CD14-positive monocyte (primary cell): Measurements from ENCODE around the gene SMARCC1. TPM values are rescaled to one million over a fixed set of nuclear protein-coding genes. Genes with fewer than 3 reads are reported as not detected.

Experiments
- DNase-seq, 3 donors: peaks; one replicate each; pipeline ENCODE4 v3.0.0-alpha.2; 2011 to 2022
- H2AFZ ChIP-seq: 2 replicates; pipeline ENCODE4 v1.6.0; 2012; ENCODE audit warnings: mild to moderate bottlenecking, low read depth, low read length, inconsistent platforms; ENCODE audit not compliant: insufficient read depth, poor library complexity, severe bottlenecking
- H3K27ac ChIP-seq, 2 donors: 1 replicate in 1 of 2; 2 replicates in 1 of 2; pipeline ENCODE4 v1.5.1; 2012 to 2013; ENCODE audit warnings: low read length in 2 of 2, control low read depth in 1 of 2, inconsistent platforms in 1 of 2, low read depth in 1 of 2, mild to moderate bottlenecking in 1 of 2
- H3K27me3 ChIP-seq, 2 donors: one replicate each; pipeline versions ENCODE4 v1.6.0 to v1.6.1; 2011 to 2013; ENCODE audit warnings: low read length in 2 of 2; ENCODE audit not compliant: control insufficient read depth in 2 of 2, insufficient read depth in 2 of 2
- H3K36me3 ChIP-seq, 2 donors: replicated peaks in 1 of 2; 1 replicate in 1 of 2; 2 replicates in 1 of 2; pipeline versions ENCODE4 v1.5.1 to v1.6.1; 2012 to 2013; ENCODE audit warnings: low read length in 2 of 2, control low read depth in 1 of 2, inconsistent platforms in 1 of 2, mild to moderate bottlenecking in 1 of 2; ENCODE audit not compliant: insufficient read depth in 2 of 2, control insufficient read depth in 1 of 2
- H3K4me1 ChIP-seq, 2 donors: 1 replicate in 1 of 2; 2 replicates in 1 of 2; pipeline versions ENCODE4 v1.5.1 to v1.6.1; 2012 to 2013; ENCODE audit warnings: low read length in 2 of 2, control low read depth in 1 of 2, inconsistent platforms in 1 of 2, mild to moderate bottlenecking in 1 of 2, moderate library complexity in 1 of 2; ENCODE audit not compliant: insufficient read depth in 2 of 2, control insufficient read depth in 1 of 2
- H3K4me2 ChIP-seq: replicated peaks from 2 replicates; pipeline ENCODE3; 2012; ENCODE audit warnings: low read length, moderate library complexity, mild to moderate bottlenecking; ENCODE audit not compliant: poor library complexity, severe bottlenecking; ENCODE audit errors: extremely low read depth
- H3K4me3 ChIP-seq, 3 experiments: fragments of 200-600 bp in 1 of 3; sonication (generic) in 1 of 3; replicated peaks in 1 of 3; 1 replicate in 2 of 3; 2 replicates in 1 of 3; pipeline ENCODE4 v1.5.1; 2011 to 2013; ENCODE audit warnings: low read length in 3 of 3, mild to moderate bottlenecking in 3 of 3, control low read depth in 2 of 3, low read depth in 2 of 3, inconsistent platforms in 1 of 3, moderate library complexity in 1 of 3
- H3K79me2 ChIP-seq: 2 replicates; pipeline ENCODE4 v1.6.0; 2012; ENCODE audit warnings: mild to moderate bottlenecking, control low read depth, inconsistent platforms, low read length, moderate library complexity; ENCODE audit not compliant: insufficient read depth
- H3K9ac ChIP-seq: 2 replicates; pipeline ENCODE4 v1.6.0; 2017; ENCODE audit warnings: low read length, mild to moderate bottlenecking; ENCODE audit not compliant: insufficient read depth, poor library complexity, severe bottlenecking
- H3K9me3 ChIP-seq, 2 donors: replicated peaks in 1 of 2; 1 replicate in 1 of 2; 2 replicates in 1 of 2; pipeline versions ENCODE4 v1.5.1 to v1.6.1; 2012 to 2013; ENCODE audit warnings: low read length in 2 of 2, control low read depth in 1 of 2; ENCODE audit not compliant: control insufficient read depth in 1 of 2, insufficient read depth in 1 of 2
- H4K20me1 ChIP-seq: 2 replicates; pipeline ENCODE4 v1.6.0; 2012; ENCODE audit warnings: mild to moderate bottlenecking, low read length, control low read depth, moderate library complexity; ENCODE audit not compliant: insufficient read depth
- H3K27ac Mint-ChIP-seq, 7 donors: one replicate each; pipeline ENCODE4 v1.8.0; 2020; ENCODE audit warnings: mild to moderate bottlenecking in 7 of 7, mixed read lengths in 7 of 7, moderate library complexity in 6 of 7, inconsistent platforms in 2 of 7
- H3K27me3 Mint-ChIP-seq, 3 donors: one replicate each; pipeline ENCODE4 v1.8.0; 2021 to 2022; ENCODE audit warnings: low read depth in 3 of 3, mild to moderate bottlenecking in 3 of 3, mixed read lengths in 3 of 3, moderate library complexity in 3 of 3, inconsistent platforms in 1 of 3
- H3K36me3 Mint-ChIP-seq, 2 donors: one replicate each; pipeline ENCODE4 v1.8.0; 2020; ENCODE audit warnings: mixed read lengths in 2 of 2, inconsistent platforms in 1 of 2, mild to moderate bottlenecking in 1 of 2
- H3K4me1 Mint-ChIP-seq: one replicate; pipeline ENCODE4 v1.8.0; 2020; ENCODE audit warnings: mild to moderate bottlenecking, mixed read lengths
- H3K4me3 Mint-ChIP-seq, 2 donors: one replicate each; pipeline ENCODE4 v1.8.0; 2020; ENCODE audit warnings: mild to moderate bottlenecking in 2 of 2, mixed read lengths in 2 of 2, moderate library complexity in 1 of 2
- H3K9me3 Mint-ChIP-seq, 7 donors: one replicate each; pipeline ENCODE4 v1.8.0; 2020 to 2022; ENCODE audit warnings: mixed read lengths in 7 of 7, mild to moderate bottlenecking in 6 of 7, moderate library complexity in 6 of 7, inconsistent platforms in 2 of 7
- CTCF ChIP-seq: fragments of 200-600 bp; IDR thresholded peaks from one replicate; pipeline ENCODE4 v1.8.0; 2022; ENCODE audit warnings: antibody characterized with exemption, mild to moderate bottlenecking
- WGBS: methylation state at CpG from one replicate; pipeline ENCODE4 v1.1.5; 2013; ENCODE audit warnings: missing lambda C conversion rate; ENCODE audit not compliant: insufficient coverage; 5-methylcytosine and 5-hydroxymethylcytosine counted together
- intact Hi-C, 2 donors: fragments of 100-400 bp; cut with micrococcal nuclease; formaldehyde crosslinking; loops; one replicate each; pipeline versions ENCODE4 v1.15.0 to v1.15.1; 2023
- polyA plus RNA-seq, 3 donors: library from polyadenylated mRNA; depleted of rRNA in 1 of 3; unstranded in 2 of 3; stranded (reverse) in 1 of 3; fragments of 300-500 nt in 2 of 3; fragments of >200 nt in 1 of 3; fragmentation: Illumina TruSeq in 2 of 3; gene quantifications; 1 replicate in 2 of 3; 2 replicates in 1 of 3; pipeline ENCODE4 v1.2.3, GENCODE V29; 2012 to 2021

SMARCC1 gene
- polyA plus RNA-seq, 3 donors, result 8.8 to 33.5 (median 20.5) TPM

GRCh38 chr3:47772047-47772446 lies 9.6 kb downstream of the SMARCC1 start:
- H3K4me2 ChIP-seq, result no peak overlapping the region
- no peaks in the 10 kb centered on the region for H3K27me3 ChIP-seq
- no peak overlapping the region for H3K27ac ChIP-seq
- Mint-ChIP-seq H3K27me3 (no peaks in the 10 kb centered on the region), H3K4me3 (no peak overlapping the region), H3K27ac (peak overlapping the region in 2 of 7 donors; percentile 20 to 50), H3K36me3 (peaks cover 21 to 50% of the 10 kb centered on the region in 2 donors), H3K4me1 (peaks cover 3% of the 10 kb centered on the region), H3K9me3 (no peaks in the 10 kb centered on the region)
- H3K36me3 ChIP-seq, result peaks cover 19 to 48% of the 10 kb centered on the region in 2 donors
- no peak overlapping the region for H2AFZ ChIP-seq
- DNase-seq, result no peak
- H3K4me1 ChIP-seq, result no peaks in the 10 kb centered on the region
- no peak overlapping the region for H3K9ac ChIP-seq
- no peaks in the 10 kb centered on the region for H3K9me3 ChIP-seq
- intact Hi-C loops, result no loop called here
- no peak for TF ChIP-seq CTCF
- H4K20me1 ChIP-seq, result peaks cover 62% of the 10 kb centered on the region
- H3K4me3 ChIP-seq, result no peak overlapping the region
- peaks cover 92% of the 10 kb centered on the region for H3K79me2 ChIP-seq
- no CpG with 5 or more reads among the region's 8 CpGs for WGBS

GRCh38 chr3:47766186-47766585 lies 15.5 kb downstream of the SMARCC1 start:
- intact Hi-C loops, result no loop called here
- Histone ChIP-seq H4K20me1 (peaks cover 28% of the 10 kb centered on the region), H3K27ac (no peak overlapping the region), H3K79me2 (peaks cover 72% of the 10 kb centered on the region), H3K4me3 (no peak overlapping the region), H3K9ac (no peak overlapping the region), H2AFZ (no peak overlapping the region), H3K4me1 (no peaks in the 10 kb centered on the region), H3K36me3 (peaks cover 32 to 68% of the 10 kb centered on the region in 2 donors), H3K9me3 (no peaks in the 10 kb centered on the region), H3K4me2 (no peak overlapping the region), H3K27me3 (no peaks in the 10 kb centered on the region)
- 80% methylated on average over 1 of the region's 4 CpGs for WGBS
- no peak for TF ChIP-seq CTCF
- DNase-seq, result no peak
- H3K4me1 Mint-ChIP-seq, result no peaks in the 10 kb centered on the region
- peak overlapping the region in 3 of 7 donors; percentile 27 to 57 (median 31) for H3K27ac Mint-ChIP-seq
- peaks cover 38 to 72% of the 10 kb centered on the region in 2 donors for H3K36me3 Mint-ChIP-seq
- H3K27me3 Mint-ChIP-seq, result no peaks in the 10 kb centered on the region
- no peaks in the 10 kb centered on the region for H3K9me3 Mint-ChIP-seq
- no peak overlapping the region for H3K4me3 Mint-ChIP-seq
